Measurements from ENCODE around the gene TLCD2.
"Not testable (repeated sequence)": the region's sequence is repeated elsewhere in the genome, so short reads cannot be mapped to it uniquely, and the experiment has no call there.

Gene TLCD2

GRCh38 chr17:1716076-1716911 lies 6.1 kb upstream of the TLCD2 start:
- DNase-seq (ENCODE audit: low read depth in 2 of 2): peak; percentile 99

GRCh38 chr17:1715803-1716075 lies 5.6 kb upstream of the TLCD2 start:
- DNase-seq (ENCODE audit: low read depth in 2 of 2): no peak

GRCh38 chr17:1714980-1715802 lies 5.0 kb upstream of the TLCD2 start:
- DNase-seq (ENCODE audit: low read depth in 2 of 2): no peak

GRCh38 chr17:1714427-1714979 lies 4.3 kb upstream of the TLCD2 start:
- DNase-seq (ENCODE audit: low read depth in 2 of 2): no peak

- DNase-seq (ENCODE audit: low read depth in 2 of 2): no peak
Measured at GRCh38 chr17:1713878-1714426, 3.8 kb upstream of the TLCD2 start.

- DNase-seq (ENCODE audit: low read depth in 2 of 2): no peak
Measured at GRCh38 chr17:1713160-1713877, 3.1 kb upstream of the TLCD2 start.

GRCh38 chr17:1712271-1712670 lies 2.1 kb upstream of the TLCD2 start:
- no peak for DNase-seq (ENCODE audit: low read depth in 2 of 2)

- no peak for DNase-seq (ENCODE audit: low read depth in 2 of 2)
Measured at GRCh38 chr17:1711804-1712203, 1.6 kb upstream of the TLCD2 start.

- no peak for DNase-seq (ENCODE audit: low read depth in 2 of 2)
Measured at GRCh38 chr17:1710807-1711553, 803 bp upstream of the TLCD2 start.

GRCh38 chr17:1709403-1709951 lies 700 bp downstream of the TLCD2 start:
- no peak for DNase-seq (ENCODE audit: low read depth in 2 of 2)

- DNase-seq (ENCODE audit: low read depth in 2 of 2): not testable (repeated sequence)
Measured at GRCh38 chr17:1708791-1709346, 1.3 kb downstream of the TLCD2 start.

- no peak for DNase-seq (ENCODE audit: low read depth in 2 of 2)
Measured at GRCh38 chr17:1707107-1707506, 3.1 kb downstream of the TLCD2 start.

- DNase-seq (ENCODE audit: low read depth in 2 of 2): no peak
Measured at GRCh38 chr17:1705004-1705403, 5.2 kb downstream of the TLCD2 start.

- no peak for DNase-seq (ENCODE audit: low read depth in 2 of 2)
Measured at GRCh38 chr17:1703063-1703462, 7.1 kb downstream of the TLCD2 start.

GRCh38 chr17:1699891-1700290 lies 10.3 kb downstream of the TLCD2 start:
- DNase-seq (ENCODE audit: low read depth in 2 of 2): not testable (repeated sequence)

GRCh38 chr17:1697681-1698080 lies 12.5 kb downstream of the TLCD2 start:
- DNase-seq (ENCODE audit: low read depth in 2 of 2): no peak

- no peak for DNase-seq (ENCODE audit: low read depth in 2 of 2)
Measured at GRCh38 chr17:1695365-1695764, 14.8 kb downstream of the TLCD2 start.

- DNase-seq (ENCODE audit: low read depth in 2 of 2): no peak
Measured at GRCh38 chr17:1693339-1693738, 16.8 kb downstream of the TLCD2 start.

- DNase-seq (ENCODE audit: low read depth in 2 of 2): no peak
Measured at GRCh38 chr17:1690544-1691221, 19.5 kb downstream of the TLCD2 start.

- not testable (repeated sequence) for DNase-seq (ENCODE audit: low read depth in 2 of 2)
Measured at GRCh38 chr17:1688405-1688804, 21.8 kb downstream of the TLCD2 start.
